ENCODE measurements around the gene STAG2.
"Not testable (repeated sequence)": the region's sequence is repeated elsewhere in the genome, so short reads cannot be mapped to it uniquely, and the experiment has no call there.

The STAG2 gene

GRCh38 chrX:124084417-124084816, 122.9 kb downstream of the STAG2 start:
- not testable (repeated sequence) for DNase-seq

GRCh38 chrX:124085063-124085462, 123.6 kb downstream of the STAG2 start:
- no peak for DNase-seq

DNA sequence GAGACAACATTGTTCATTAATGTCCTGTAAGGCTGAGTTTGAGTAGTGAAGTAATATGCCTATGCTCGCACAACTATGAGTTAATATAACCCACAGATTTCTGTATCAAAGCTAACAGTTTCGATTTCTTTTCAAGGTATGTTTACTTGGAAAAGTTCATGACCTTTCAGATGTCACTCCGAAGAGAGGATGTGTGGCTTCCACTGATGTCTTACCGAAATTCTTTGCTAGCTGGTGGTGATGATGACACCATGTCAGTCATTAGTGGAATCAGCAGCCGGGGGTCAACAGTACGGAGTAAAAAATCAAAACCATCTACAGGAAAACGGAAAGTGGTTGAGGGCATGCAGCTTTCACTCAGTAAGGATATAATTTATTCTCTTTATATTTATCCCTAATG, 124.9 kb downstream of the STAG2 start:
- DNase-seq: no peak

GRCh38 chrX:124087000-124087746, 125.7 kb downstream of the STAG2 start:
- no peak for DNase-seq

GRCh38 chrX:124093222-124093621, 131.7 kb downstream of the STAG2 start:
- no peak for DNase-seq

DNA sequence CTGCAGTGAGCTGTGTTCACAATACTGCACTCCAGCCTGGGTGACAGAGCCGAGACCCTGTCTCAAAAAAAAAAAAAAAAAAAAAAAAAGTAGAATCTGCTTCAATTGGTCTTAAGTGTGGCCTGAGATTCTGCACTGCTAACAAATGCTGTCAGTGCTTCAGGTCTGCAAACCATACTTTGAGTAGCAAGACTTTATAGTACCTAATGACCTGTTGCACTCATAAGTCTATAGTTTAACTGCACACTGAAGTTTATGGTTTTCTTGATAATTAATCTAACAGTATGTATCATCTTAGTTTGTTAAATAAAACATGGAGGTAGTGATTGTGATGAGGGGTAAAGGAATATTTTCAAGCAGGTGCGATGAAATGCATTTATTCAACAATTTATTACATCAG, 135.6 kb downstream of the STAG2 start:
- DNase-seq: no peak

GRCh38 chrX:124098089-124098488, 136.6 kb downstream of the STAG2 start:
- peak; percentile 39 for DNase-seq

- DNase-seq: no peak
These were observed 142.5 kb downstream of the STAG2 start for GRCh38 chrX:124103966-124104365.

- not testable (repeated sequence) for DNase-seq
These were observed 143.0 kb downstream of the STAG2 start for GRCh38 chrX:124104512-124104911.

DNA sequence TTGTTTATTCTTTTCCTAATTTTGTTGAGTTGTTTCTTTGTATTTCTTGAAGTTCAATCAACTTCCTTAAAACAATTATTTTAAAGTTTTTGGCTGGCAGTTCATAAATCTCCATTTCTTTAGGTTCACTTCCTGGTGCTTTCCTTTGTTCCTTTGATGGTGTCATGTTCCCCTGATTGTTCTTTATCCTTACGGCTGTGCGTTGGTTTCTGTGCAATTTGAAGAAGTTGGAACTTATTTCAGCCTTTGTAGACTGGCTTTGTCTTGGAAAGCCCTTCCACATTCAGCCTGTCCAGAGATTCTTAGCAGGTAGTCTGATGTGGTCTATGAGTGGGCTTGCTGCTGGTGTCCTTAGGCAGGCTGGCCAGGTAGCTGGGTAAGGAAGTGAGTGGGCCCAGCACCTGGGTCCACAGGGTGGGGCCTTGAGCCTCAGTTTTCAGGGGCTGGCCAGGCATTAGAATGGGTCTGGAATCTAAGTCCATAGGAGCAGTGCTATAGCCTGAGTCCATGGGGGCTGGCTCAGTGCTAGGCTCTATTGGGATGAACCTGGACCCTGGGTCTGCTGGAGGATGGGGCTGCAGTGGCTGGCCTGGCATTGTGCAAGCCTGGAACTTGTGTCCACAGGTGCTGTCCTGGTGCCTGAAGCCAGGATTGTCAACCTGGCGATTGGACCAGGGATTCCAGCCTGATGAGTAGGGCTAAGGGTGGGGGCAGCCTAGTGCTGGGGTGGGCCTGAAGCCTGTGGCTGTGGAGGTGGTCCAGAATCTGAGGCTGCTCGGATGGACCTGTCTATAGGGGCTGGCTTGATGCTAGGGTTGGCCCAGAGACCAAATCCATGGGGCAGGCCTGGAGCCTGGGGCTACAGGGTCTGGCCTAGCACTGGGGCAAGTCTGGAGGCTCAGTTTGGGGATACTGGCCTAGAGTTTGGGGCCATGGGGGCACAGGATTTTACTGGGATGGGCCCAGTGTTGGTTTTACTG, 152.4 kb downstream of the STAG2 start:
- no peak for DNase-seq

DNA sequence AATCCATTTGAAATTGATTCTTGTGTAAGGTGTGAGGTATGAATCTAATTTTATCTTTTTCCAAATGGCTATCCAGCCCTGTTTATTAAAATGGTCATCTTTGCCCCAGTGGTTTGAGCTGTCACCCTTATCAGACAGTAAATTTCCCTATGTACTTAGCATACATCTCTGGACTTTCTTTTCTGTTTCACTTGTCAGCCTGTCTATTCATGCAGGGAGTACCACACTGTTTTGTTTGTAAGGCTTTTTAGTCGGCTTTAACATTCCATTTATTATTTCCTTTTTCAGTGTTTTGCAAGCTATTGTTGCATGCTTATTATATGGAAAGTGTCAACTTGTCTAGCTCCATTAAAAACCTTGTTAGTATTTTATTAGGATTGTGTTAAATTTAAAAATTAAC, 155.8 kb downstream of the STAG2 start:
- no peak for DNase-seq

- no peak for DNase-seq
These were observed 164.0 kb downstream of the STAG2 start for GRCh38 chrX:124125471-124125870.

- DNase-seq: no peak
These were observed 166.0 kb downstream of the STAG2 start for GRCh38 chrX:124127496-124127895.

DNA sequence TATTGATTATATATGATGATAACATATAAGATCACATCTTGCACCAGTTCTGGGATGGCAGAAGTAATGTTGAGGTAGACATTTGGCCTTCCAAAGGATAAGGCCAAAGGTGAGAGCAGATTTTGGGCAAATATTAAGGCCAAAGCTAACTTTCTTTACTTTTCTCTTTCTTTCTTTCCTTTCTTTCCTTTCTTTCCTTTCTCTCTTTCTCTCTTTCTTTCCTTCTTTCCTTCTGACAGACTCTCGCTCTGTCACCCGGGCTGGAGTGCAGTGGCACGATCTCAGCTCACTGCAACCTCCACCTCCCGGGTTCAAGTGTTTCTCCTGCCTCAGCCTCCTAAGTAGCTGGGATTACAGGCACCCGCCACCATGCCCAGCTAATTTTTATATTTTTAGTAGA, 170.9 kb downstream of the STAG2 start:
- DNase-seq: not testable (repeated sequence)

DNA sequence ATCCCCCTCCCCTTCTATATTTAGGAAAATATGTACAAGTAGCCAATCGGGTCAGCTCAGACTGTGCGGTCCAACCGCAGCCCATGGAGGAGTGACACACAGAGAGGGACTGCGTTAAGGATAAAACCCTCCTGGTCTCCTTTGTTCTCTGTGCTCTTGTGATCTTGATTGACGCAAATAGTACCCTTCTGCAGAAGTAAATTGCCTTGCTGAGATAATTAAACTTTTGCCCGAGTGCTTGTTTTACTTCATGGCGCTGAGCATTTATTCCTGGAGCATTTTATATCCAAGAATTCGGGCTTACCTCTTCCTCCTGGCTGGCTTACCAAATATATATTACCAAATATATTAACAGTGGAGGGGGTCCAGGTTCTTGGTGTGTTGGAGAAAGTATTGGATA, 184.2 kb downstream of the STAG2 start:
- DNase-seq: no peak

DNA sequence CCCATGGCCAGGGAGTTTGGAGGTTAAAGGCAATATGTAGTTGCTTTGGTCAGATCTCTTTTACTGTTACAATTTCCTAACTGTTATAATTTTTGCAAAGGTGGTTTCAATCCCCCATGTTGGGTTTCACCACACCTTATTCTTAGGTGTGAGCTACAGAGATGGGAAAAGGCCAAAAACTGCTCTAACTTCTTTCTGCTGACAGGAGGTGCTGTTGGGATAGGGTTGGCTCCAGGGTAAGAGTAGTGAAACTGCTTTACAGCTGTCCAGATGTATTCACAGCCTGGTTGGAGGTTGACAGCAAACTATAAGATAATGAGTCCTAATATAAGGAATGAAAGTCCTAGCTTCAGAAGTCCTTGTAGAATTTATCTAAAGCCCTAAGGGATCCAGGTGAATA, 189.7 kb downstream of the STAG2 start:
- no peak for DNase-seq

All from NCI-H1092 treated with DMSO at 0.1 percent for 48 hours (cell line).